KG1 (cell line): Measurements from ENCODE around the gene GNG2.
"Not testable (repeated sequence)": the region's sequence is repeated elsewhere in the genome, so short reads cannot be mapped to it uniquely, and the experiment has no call there.

ENCODE experiments used
- DNase-seq: peaks from one replicate; lab custom pipeline; 2025; lab: John Stamatoyannopoulos, UW

The GNG2 gene

DNA sequence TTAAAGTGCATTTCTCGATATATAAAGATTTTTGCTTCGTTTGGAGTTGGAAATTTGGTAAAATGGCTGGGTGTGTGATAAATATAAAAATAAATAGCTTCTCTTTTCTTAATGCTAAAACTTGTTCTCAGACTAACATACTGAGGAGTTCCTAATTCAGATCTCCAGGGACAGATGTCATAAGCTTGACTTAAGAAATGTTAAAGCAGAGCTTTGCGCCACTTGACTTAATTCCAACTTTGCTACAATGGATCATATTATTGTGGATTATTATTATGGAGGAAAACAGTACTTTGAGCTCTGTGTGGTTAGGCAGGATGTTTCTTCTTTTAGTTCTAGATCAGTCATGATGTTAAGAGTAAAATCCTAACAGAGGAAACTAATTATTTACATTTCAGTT, 33.8 kb downstream of the GNG2 start:
- DNase-seq, result no peak

DNA sequence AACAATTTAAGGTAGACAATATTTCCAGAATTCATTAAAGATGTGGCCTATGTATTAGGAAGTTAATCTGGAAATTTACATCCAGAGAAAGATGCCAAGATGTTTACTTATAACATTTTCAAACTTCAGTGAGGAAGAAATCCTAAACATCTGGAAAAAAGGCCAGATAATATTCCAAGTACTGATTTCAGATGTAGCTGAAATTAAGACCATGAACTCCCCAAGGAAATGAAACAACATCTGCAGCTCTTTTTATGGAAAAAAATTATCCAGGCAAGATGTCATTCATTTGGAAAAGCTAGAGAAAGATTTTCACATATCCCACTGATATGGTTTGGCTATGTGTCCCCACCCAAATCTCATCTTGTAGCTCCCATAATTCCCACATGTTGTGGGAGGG, 35.0 kb downstream of the GNG2 start:
- no peak for DNase-seq

DNA sequence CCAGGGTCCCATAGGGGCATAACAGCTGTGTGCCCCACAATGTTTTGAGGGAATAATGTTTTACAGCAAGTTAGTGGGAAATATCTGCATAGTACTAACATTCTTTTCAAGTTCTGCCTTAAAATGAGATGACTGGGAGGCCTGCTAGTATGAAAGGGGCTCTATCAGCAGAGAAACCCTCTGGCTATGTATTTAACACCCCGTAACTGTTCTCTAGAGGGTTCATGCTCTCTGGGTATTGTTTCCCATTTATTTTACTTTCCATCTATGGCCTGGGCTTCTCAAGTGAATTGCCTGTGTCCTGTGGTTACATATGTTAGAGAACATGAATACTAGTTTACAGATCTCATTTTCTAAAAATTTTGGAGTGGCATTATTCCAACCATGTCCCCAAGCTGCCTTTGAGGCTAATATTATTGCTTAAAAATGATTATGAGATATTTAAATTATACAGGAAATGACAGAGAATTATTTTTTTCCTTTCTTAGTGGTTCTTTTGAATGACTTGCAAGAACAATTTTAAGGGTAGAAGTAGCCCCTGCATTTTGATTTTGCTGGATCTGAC, 37.5 kb downstream of the GNG2 start:
- DNase-seq, result no peak

DNA sequence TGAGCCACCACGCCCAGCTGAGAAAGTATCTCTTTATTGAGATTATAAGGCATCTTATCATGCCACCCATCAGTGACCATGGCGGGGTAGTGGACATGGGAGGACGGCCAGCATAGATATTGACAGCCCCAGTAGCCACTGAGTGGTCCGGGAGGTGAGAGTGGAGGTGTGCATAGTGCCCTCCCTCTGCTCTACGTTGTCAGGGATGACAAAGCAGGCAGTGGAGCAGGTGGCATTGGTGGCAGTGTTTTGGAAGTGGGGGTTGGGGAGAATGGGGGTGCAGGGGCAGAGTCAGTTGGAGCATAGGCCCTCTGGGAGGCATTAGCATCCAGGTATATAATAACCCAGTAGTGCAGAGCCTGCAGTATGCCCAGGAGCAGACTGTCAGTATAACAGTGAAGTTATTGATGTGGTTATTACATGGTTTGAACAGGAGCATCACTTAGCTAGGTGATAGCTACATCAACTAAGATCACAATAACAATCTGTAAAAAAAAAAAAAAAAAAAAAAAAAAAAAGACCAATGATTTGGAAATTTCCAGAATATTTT, 41.1 kb downstream of the GNG2 start:
- DNase-seq, result no peak

DNA sequence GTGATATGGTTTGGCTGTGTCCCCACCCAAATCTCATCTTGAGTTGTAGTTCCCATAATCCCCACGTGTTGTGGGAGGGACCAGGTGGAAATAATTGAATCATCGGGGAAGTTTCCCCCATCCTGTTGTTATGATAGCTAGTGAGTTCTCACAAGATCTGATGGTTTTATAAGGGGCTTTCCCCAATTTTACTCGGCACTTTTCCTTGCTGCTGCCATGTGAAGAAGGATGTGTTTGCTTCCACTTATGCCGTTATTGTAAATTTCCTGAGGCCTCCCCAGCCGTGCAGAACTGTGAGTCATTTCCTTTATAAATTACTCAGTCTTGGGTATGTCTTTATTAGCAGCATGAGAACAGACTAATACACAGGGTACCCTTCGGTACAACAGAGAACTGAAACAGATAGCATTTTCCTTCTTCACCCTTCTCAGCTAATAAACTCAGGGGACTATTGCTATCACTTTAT, 45.3 kb downstream of the GNG2 start:
- not testable (repeated sequence) for DNase-seq

DNA sequence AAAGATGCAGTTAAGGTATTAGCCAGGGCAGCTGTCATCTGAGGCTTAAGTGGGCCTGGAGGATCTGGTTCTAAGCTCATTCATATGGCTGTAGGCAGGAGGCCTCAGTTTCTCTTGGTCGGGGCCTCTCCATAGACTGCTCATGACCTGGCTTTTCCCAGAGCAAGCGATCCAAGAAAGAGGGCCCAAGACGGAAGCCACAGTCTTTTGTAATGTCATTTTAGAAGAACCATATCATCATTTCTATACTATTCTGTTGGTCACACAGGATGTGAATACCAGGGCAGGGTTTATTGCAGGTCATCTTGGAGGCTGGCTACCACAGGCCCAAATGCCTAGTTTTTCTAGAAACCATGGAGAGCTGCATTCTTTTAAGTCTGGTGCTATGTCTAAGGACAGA, 47.7 kb downstream of the GNG2 start:
- DNase-seq, result no peak

DNA sequence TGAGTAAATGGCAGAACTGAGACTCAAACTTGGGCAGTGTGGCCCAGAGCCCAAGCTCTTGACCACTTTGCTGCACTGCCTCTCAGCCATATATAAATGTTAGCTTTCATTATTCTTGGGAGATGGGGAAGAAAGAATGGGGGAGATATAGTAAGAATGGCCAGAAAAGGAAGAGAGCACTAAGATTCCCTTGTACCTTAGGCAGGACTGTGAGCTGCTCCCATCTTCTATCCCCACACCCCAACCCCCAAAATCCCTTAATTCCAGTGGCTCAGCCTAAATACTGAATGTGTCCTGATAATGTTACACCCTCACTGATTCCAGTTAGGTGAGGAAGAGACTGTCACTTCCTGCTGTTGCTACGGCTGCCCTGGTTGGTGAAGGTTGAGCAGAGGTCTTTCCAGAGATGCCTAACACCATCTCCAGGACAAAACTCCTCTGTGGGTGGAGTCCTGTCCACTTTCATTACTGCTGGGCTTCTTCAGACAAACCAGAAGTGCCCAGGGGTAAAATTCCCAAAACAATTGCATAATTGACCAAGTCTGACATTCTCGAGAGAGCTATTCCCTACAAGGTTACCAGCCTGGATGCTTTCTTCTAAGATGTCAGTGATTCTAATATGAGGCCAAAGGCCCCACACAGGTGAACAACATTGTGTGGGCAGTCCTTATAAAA, 51.8 kb downstream of the GNG2 start:
- no peak for DNase-seq

DNA sequence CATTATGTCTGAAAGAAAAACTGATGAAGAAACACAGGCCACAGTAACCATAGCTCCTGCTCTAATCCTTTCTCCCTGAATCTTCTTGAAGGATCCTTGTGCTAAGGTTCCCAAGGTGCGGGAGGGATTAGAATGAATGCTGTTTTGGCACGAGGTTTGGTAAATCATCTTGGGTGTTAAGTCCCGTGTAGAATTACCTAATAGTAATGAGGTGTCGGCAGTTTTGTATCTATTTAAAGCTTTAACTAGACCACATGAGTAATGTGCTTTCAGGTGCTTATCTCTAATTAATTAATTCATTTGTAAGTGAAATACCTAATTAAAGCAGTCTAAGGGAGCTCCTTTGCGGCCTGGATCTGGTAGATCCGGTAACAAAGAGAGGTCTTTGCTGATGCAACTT, 53.9 kb downstream of the GNG2 start:
- no peak for DNase-seq

DNA sequence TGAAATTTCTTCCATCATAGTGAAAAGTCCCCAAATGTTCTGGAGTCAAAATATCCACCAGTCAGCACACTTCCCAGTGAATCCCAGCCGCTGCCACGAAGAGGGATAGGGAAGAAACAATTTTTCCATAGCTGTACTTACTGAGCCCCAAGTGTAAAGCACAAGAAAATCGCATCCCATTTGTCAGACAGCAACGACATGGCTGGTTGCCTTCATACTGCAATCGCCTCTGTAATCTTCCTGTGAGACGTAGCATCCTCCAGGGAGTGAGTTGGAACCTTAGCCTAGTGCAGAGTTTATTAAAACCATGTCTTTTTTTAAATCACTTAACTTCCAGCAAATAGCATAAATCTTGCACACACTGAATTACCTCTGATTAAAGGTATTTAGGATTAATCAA, 56.8 kb downstream of the GNG2 start:
- no peak for DNase-seq

DNA sequence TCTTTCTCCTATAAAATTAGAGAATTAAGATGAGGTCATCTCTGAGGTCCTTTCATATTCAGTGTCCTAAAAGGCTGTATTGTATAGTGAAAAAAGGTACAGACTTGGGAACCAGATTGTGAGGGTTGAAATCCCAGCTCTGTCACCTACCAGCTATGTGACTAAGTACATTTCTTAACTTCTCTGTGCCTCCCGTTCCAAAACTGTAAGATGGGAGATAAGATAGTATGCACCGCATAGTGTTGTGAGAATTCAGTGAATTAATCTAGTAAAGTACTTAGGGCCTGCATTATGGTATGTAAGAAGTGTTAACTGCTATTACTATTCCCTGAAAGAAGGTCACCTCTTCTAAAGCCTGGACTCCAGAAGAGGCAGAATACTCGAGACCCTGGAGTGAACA, 60.6 kb downstream of the GNG2 start:
- DNase-seq, result no peak

DNA sequence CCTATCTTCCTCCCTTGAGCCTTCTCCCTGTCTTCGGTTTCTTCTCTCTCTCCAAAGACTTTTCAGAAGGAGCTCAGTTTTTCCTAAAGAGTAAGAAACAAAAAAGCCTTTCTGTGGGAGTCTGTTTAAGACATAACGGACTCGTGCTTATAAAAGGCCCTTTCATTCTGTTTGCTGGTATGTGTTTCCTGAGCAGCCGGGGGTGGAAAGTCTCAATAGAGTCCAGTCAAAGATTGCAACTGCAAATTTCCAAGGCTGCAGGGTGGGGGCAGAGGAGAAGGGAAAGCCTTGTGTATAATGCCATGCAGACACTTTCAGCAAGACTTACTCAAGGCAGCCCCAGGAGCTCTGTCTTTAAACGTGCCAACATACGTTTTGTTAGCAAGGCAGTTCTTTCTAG, 62.2 kb downstream of the GNG2 start:
- DNase-seq, result no peak

DNA sequence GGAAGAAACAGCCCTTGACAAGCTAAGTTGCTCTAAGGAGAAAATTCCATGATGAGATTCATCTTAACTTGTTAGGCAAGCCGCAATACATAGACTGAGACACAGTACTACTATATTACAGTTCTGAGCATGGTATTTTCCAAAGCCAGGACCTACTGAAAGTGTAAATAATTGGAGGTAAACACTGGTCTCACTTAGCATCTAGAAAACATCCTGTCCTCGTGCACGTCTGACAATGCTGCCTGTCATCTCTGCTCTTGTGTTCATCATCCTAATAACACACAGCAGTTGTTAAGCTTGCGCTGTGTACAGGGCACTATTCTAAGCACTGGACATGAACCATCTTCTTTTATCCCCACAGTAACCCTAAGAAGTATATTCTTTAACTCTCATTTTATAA, 64.2 kb downstream of the GNG2 start:
- no peak for DNase-seq

DNA sequence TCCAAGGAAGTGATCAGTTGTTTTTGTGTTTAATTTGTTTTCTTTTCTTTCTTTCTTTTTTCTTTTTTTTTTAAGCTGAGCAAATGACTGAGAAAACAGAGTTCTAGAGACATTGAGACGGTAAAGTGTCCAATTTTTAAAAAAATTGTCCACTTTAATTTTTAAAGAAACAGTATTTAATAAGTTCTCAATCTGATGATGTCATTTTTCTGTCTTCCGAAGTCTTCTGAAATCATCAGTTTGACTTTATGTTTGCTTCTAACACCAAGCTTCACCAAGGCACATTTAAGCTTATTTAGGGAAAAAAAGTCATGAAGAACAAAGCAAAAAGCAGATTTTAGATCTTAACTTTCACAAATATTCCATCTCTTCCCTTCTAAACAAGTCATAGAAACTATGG, 65.6 kb downstream of the GNG2 start:
- DNase-seq, result no peak

DNA sequence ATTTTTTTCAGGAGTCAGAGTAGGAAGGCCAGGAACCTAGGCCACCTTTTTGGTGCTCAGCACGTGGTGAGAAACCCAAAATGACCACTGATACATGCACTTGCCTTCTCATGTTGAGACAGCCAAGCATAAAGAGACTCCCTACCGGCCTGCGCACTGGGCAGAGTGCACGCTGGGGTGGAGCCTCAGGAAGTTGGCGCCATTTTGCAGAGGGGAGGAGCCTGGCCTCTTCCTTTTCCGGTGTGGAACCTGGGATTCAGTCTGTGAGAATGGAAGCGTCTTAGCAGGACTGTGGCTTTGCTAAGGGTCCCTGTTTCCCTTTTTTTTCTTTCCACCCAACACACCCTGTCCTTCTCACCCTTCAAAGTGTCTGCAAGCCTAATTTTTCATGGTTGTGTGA, 66.0 kb downstream of the GNG2 start:
- no peak for DNase-seq

DNA sequence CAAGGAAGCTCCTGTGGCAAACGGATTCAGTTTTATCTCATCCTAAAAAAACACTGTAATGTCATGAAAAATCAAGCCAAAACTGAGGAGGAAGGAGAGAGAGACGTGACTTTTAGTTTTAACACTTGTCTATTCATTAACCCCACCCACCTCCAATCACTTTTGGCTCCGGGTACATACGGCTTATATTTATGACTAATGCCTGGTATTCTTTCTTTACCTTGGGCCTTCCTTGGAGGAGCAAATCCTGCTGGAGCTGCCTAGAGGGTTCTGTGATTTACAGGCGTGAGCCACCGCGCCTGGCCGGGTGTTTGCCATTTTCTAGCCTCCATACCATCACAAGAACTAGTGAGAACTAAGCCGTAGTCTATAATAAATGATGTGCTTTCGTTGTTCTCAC, 68.2 kb downstream of the GNG2 start:
- no peak for DNase-seq

DNA sequence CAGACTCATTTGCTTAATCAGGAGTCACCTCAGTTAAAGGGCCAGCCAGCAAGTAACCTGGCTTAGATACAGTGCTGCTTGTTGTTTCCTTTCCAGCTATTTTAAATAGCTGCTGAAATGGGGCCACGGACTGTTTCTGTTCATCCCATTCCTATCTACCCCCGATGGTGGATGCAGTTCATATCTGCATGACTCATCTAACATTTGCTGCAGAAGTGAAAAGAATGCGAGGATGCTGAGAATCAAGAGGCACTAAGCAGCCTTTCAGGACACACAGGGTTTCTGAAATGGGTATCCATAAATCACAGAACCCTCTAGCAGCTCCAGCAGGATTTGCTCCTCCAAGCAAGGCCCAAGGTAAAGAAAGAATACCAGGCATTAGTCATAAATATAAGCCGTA, 68.8 kb downstream of the GNG2 start:
- DNase-seq, result no peak

DNA sequence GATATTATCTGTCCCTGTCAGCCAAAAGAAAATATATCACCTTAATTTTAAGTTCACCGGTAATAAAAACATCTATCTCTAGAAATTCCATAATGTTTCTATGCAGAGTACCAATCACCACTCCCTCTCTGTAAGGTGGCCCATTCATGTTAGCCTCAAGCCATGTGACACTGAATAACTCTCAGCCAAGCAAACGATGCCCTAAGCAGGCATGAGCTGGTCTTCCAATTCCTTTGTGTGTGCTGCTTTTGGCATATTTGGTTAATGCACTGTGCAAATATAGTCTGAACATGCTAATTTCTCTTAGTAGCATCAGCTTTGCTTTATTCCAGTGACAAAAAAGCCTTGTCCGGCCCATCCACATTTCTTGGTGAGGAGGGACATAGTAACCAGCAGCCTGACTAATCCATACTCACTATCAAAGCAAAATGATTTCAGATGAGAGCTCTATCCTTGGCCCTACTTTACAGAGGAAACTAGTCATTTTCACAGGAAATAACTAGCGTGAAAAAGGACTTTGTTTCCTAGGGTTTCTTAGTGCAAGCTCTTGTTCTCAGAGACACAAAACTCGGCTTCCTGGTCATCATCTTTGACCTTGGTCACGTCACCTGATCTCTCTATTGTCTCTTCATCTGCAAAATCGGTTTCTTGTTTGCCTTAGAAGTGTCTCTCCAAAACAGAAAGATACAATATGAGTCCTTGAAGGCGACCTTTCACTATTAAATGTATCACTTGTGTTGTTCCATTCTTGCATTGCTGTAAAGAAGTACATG, 69.7 kb downstream of the GNG2 start:
- DNase-seq, result no peak

DNA sequence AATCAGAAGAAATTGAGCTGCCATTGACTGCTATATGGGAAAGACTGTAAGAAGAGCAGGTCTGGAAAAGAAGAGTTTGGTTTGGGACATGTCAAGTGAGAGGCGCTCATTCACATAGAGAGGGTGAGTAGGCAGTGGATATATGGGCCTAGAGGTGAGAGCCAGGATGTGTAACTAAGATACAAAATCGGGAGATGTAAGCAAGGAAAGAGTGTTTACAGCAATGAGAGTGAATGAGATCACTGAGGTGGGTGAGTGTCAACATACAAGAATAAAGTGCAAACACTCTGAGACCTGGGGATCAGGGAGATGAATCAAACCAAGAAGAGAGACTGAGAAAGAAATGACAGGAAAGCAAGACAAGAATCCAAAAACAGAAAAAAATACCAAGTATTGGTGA, 70.9 kb downstream of the GNG2 start:
- DNase-seq, result no peak

DNA sequence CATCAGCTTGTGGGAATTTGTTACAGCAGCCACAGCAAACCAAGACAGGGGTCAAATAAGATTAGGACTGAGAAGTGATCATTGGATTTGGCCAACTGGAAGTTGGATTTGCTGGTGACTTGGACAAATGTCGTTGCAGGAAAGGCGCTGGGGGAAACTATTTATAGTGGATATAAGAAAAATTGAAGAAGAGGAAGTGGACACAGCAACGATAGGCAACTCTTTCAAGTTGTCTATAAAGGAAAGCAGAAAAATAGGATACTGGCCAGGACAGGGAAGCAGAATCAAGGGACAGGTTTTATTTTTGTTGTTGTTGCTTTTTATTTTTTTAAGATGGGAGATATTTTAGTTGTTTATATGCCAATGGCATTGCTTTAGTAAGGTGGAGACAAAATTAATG, 72.8 kb downstream of the GNG2 start:
- no peak for DNase-seq

DNA sequence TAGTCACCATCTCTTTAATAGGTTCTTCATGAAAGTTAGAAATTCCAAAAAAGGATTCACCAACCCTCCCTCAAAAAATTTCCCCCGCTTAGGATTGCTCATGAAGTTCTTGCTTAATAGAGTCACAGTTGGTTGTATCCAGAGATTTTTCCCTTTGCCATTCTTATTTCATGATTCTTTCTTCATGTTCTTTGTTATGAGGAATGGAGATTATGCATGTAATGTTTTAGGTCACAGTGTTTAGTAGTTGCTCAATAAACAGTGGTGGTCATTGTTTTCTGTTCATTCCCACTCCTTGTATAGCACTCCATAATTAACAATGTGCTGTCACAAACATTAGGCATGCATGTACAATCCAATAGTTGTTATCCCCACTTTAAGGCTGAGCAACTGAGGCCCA, 77.7 kb downstream of the GNG2 start:
- no peak for DNase-seq

DNA sequence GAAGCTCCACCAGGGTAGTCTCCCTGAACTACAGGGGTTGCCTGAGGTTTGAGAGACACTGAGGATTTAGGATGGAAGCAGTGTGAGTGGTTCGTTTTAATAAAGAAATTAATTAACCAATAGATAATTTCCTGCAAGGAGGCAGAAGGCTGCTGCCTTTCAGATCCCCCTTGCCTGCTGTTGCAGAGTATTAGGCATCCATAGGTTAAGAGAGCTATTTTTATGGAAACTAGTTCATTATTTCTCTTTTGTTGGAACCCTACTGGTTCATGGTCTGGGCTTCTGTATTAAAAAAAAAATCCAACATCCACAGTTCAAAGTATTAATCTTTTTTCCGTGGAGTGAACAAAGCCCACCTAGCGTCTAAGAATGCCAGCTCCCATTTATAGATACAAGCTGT, 78.4 kb downstream of the GNG2 start:
- DNase-seq, result no peak

DNA sequence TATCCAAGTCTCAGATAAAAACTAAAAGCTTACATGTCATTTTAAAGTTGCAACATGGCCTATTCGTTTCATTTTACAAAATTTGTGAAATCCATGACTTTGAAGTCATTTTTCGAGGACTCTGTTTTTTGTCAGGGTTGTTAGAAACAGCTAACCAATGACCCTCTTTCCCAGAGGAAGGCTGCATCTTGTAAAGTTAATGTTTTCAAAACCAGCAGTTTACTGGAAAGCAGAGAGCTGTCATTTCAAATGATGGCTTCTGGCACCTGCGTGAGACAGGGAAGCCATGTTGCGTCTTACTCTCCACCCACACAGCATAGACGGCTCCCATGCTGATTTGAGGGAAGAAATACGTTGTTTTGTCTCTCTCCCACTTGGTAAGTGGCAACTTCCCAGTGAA, 78.8 kb downstream of the GNG2 start:
- DNase-seq, result no peak

DNA sequence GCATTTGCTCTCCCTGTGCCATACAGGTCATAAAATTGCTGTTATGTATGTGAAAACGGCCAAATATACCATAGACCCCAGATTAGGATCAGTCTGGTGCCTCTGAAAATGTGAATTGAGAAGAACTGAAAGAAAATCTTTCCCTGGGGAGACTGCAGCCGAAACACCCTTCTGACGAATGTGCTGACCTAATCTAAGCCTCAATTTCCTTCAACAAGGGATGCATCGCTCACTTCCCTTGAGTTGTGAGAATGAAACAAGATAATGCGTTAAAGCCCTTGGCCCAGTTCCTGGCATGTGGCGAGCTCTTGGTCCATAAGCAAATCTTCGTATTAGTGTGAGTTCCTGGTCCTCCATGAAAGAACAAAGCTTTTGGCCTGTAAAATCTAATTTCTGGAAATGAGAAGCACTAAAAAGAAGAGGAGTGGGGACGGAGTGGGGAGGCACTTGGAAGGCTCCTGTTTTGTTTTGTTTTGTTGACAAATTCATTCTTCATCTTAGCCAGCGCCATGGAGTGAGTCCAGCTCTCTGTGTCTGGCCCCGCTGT, 79.4 kb downstream of the GNG2 start:
- DNase-seq, result no peak
